Neural progenitor cell (in vitro differentiated cells): Measurements from ENCODE around the gene YIF1B.

Experiments
- CTCF ChIP-seq: fragments of 200-600 bp; sonication (generic); IDR thresholded peaks from 2 replicates; pipeline ENCODE4 v1.5.1; 2017; ENCODE audit warnings: antibody characterized with exemption, mild to moderate bottlenecking
- EZH2phosphoT487 ChIP-seq: fragments of 200-600 bp; sonication (generic); IDR thresholded peaks from 2 replicates; pipeline ENCODE4 v1.6.1; 2017; ENCODE audit warnings: antibody characterized with exemption

- TF ChIP-seq CTCF (no peak), EZH2phosphoT487 (no peak)
Observed at GRCh38 chr19:38294090-38294489, 21.7 kb downstream of the YIF1B start.
